Fibroblast of skin of left biceps (primary cell): ENCODE results near the gene JMJD1C.

Experiments
- DNase-seq, 2 experiments: peaks; one replicate each; pipeline ENCODE4 v3.0.0-alpha.2; 2013; ENCODE audit warnings: low read depth in 2 of 2

The JMJD1C gene

GRCh38 chr10:63438506-63439498, 27.0 kb downstream of the JMJD1C start:
- no peak for DNase-seq

GRCh38 chr10:63437116-63437949, 28.4 kb downstream of the JMJD1C start:
- no peak for DNase-seq

- no peak for DNase-seq
Observed at GRCh38 chr10:63436225-63436624, 29.6 kb downstream of the JMJD1C start.

- DNase-seq, result no peak
Observed at GRCh38 chr10:63434866-63435854, 30.6 kb downstream of the JMJD1C start.

GRCh38 chr10:63431962-63432797, 33.6 kb downstream of the JMJD1C start:
- DNase-seq, result no peak

GRCh38 chr10:63430999-63431356, 34.8 kb downstream of the JMJD1C start:
- DNase-seq, result no peak

- DNase-seq, result peak; percentile 20 to 25
Observed at GRCh38 chr10:63430091-63430998, 35.4 kb downstream of the JMJD1C start.

- DNase-seq, result peak; percentile 59 to 62
Observed at GRCh38 chr10:63429281-63429680, 36.5 kb downstream of the JMJD1C start.

- no peak for DNase-seq
Observed at GRCh38 chr10:63427013-63427412, 38.8 kb downstream of the JMJD1C start.

- DNase-seq, result no peak
Observed at GRCh38 chr10:63425512-63425911, 40.3 kb downstream of the JMJD1C start.

- DNase-seq, result no peak
Observed at GRCh38 chr10:63424576-63424975, 41.2 kb downstream of the JMJD1C start.

GRCh38 chr10:63423494-63423893, 42.3 kb downstream of the JMJD1C start:
- DNase-seq, result no peak

- no peak for DNase-seq
Observed at GRCh38 chr10:63421591-63421990, 44.2 kb downstream of the JMJD1C start.

GRCh38 chr10:63416376-63416775, 49.4 kb downstream of the JMJD1C start:
- peak in 1 of 2 experiments; percentile 54 for DNase-seq

GRCh38 chr10:63415640-63416244, 50.0 kb downstream of the JMJD1C start:
- DNase-seq, result no peak

- no peak for DNase-seq
Observed at GRCh38 chr10:63414481-63415260, 51.1 kb downstream of the JMJD1C start.

GRCh38 chr10:63413429-63413828, 52.3 kb downstream of the JMJD1C start:
- no peak for DNase-seq

GRCh38 chr10:63412304-63412703, 53.5 kb downstream of the JMJD1C start:
- DNase-seq, result no peak
